ENCODE results near the gene ASPM.
"Not testable (repeated sequence)": the region's sequence is repeated elsewhere in the genome, so short reads cannot be mapped to it uniquely, and the experiment has no call there.

Gene ASPM

DNA sequence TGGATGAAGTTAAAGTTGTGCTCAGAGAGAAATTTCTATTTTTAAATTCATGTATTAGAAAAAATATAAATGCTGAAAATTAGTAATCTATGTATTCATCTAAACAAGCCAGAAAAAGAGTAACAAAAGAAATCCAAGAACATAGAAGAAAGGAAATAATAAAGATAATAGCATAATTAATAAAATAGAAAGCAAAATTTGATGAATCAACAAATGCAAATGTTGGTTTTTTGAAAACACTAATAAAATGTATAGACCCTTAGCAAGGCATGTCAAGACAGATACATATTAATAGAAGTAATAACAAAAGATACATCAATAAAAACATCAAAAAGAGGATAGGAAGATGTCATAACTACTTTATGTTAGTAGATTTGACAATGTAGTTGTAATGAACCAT is 97.4 kb downstream of the ASPM start:
- Histone ChIP-seq H3K4me1 (ENCODE audit: insufficient read depth, insufficient read length) (no peaks in the 10 kb centered on the region), H3K9me3 (ENCODE audit: insufficient read depth, low read length) (no peaks in the 10 kb centered on the region), H3K27me3 (ENCODE audit: insufficient read depth, insufficient read length) (no peaks in the 10 kb centered on the region), H3K9ac (ENCODE audit: insufficient read length, low read depth) (no peak overlapping the region), H3K4me3 (ENCODE audit: insufficient read length, low read depth) (no peak overlapping the region), H3K36me3 (ENCODE audit: insufficient read depth, insufficient read length, low read length) (no peaks in the 10 kb centered on the region)
- DNase-seq (ENCODE audit: low read depth, low spot score) = no peak
- TF ChIP-seq SUZ12 (IDR thresholded peaks at IDR 0.05; ENCODE audit: extremely low read depth, insufficient read depth, insufficient read length) (no peak), YY1 (IDR thresholded peaks at IDR 0.05; ENCODE audit: insufficient read depth, insufficient read length) (no peak), ZNF274 (IDR thresholded peaks at IDR 0.05; ENCODE audit: low read depth, low read length) (no peak)

DNA sequence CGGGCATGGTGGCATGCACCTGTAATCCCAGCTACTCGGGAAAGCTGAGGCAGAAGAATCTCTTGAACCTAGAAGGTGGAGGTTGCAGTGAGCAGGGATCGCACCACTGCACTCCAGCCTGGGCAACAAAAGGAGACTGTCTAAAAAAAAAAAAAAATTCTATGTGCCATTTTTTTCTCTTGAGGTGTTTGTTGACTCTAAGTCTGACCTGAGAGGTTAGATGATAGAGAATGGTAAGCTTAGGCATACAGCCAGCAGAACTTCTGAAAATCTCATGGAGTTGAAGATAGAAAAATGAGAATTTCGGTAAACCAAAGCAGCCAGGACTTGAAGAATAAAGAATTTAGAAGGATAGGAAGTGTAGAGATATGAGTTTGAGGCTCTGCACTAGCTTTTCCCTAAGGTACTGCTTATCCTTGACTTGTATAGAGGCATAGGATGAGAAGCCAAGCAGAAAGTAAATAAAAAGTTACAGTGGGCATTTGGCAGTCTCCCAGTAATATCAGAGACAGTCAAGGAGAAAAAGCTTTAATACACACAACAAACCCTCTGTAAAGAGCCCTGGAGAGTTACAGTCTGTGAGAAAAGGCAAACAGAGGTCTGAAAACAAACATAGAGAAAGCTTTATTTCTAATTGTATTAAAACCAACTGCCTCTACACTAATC is 103.7 kb downstream of the ASPM start:
- TF ChIP-seq SUZ12 (IDR thresholded peaks at IDR 0.05; ENCODE audit: extremely low read depth, insufficient read depth, insufficient read length) = no peak
- no peak for TF ChIP-seq YY1 (IDR thresholded peaks at IDR 0.05; ENCODE audit: insufficient read depth, insufficient read length)
- TF ChIP-seq ZNF274 (IDR thresholded peaks at IDR 0.05; ENCODE audit: low read depth, low read length) = no peak
- Histone ChIP-seq H3K9ac (ENCODE audit: insufficient read length, low read depth) (no peak overlapping the region), H3K4me1 (ENCODE audit: insufficient read depth, insufficient read length) (no peaks in the 10 kb centered on the region), H3K36me3 (ENCODE audit: insufficient read depth, insufficient read length, low read length) (no peaks in the 10 kb centered on the region), H3K27me3 (ENCODE audit: insufficient read depth, insufficient read length) (no peaks in the 10 kb centered on the region), H3K4me3 (ENCODE audit: insufficient read length, low read depth) (no peak overlapping the region), H3K9me3 (ENCODE audit: insufficient read depth, low read length) (no peaks in the 10 kb centered on the region)
- DNase-seq (ENCODE audit: low read depth, low spot score) = no peak

- no peak for TF ChIP-seq ZNF274 (IDR thresholded peaks at IDR 0.05; ENCODE audit: low read depth, low read length)
- TF ChIP-seq YY1 (IDR thresholded peaks at IDR 0.05; ENCODE audit: insufficient read depth, insufficient read length) = no peak
- TF ChIP-seq SUZ12 (IDR thresholded peaks at IDR 0.05; ENCODE audit: extremely low read depth, insufficient read depth, insufficient read length) = no peak
- Histone ChIP-seq H3K36me3 (ENCODE audit: insufficient read depth, insufficient read length, low read length) (no peaks in the 10 kb centered on the region), H3K9ac (ENCODE audit: insufficient read length, low read depth) (no peak overlapping the region), H3K4me1 (ENCODE audit: insufficient read depth, insufficient read length) (no peaks in the 10 kb centered on the region), H3K4me3 (ENCODE audit: insufficient read length, low read depth) (no peak overlapping the region), H3K27me3 (ENCODE audit: insufficient read depth, insufficient read length) (no peaks in the 10 kb centered on the region), H3K9me3 (ENCODE audit: insufficient read depth, low read length) (no peaks in the 10 kb centered on the region)
- DNase-seq (ENCODE audit: low read depth, low spot score) = no peak
Measured at GRCh38 chr1:197041486-197042353, 104.7 kb downstream of the ASPM start.

- no peak overlapping the region for H3K4me3 ChIP-seq (ENCODE audit: insufficient read length, low read depth)
Measured at GRCh38 chr1:197036861-197037260, 109.6 kb downstream of the ASPM start.

DNA sequence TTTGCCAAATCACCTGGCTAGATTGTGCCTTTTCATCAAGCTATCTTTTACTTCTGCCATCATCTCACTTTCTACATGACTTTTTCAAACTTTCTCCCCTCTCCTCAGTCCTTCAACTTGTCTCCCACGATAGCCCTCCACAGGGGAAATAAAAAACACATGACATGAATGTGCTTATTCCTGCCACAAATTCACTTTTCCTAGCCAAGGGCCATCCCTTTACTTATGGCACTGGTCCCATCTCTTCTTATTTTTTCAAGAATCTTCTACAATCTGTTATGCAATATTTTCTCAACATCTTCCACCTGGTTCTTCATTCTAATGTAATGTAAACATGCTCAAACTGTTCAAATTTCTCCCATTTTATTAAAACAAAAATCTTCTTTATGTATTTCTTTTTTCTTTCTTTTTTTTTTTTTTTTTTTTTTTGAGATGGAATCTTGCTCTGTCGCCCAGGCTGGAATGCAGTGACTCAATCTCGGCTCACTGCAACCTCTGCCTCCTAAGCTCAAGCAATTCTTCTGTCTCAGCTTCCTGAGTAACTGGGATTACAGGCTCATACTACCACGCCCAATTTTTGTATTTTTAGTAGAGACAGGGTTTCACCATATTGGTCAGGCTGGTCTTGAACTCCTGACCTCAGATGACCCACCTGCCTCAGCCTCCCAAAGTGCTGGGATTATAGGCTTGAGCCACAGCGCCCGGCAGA is 111.7 kb downstream of the ASPM start:
- not testable (repeated sequence) for H3K9ac ChIP-seq (ENCODE audit: insufficient read length, low read depth); H3K27me3 ChIP-seq (ENCODE audit: insufficient read depth, insufficient read length); H3K9me3 ChIP-seq (ENCODE audit: insufficient read depth, low read length); H3K4me3 ChIP-seq (ENCODE audit: insufficient read length, low read depth); DNase-seq (ENCODE audit: low read depth, low spot score); H3K4me1 ChIP-seq (ENCODE audit: insufficient read depth, insufficient read length); H3K36me3 ChIP-seq (ENCODE audit: insufficient read depth, insufficient read length, low read length)

More at GRCh38 chr1:197036861-197037260, 109.6 kb downstream of the ASPM start:
- H3K9ac ChIP-seq (ENCODE audit: insufficient read length, low read depth) = no peak overlapping the region
- H3K27me3 ChIP-seq (ENCODE audit: insufficient read depth, insufficient read length) = no peaks in the 10 kb centered on the region
- H3K9me3 ChIP-seq (ENCODE audit: insufficient read depth, low read length) = no peaks in the 10 kb centered on the region
- TF ChIP-seq SUZ12 (IDR thresholded peaks at IDR 0.05; ENCODE audit: extremely low read depth, insufficient read depth, insufficient read length) (no peak), YY1 (IDR thresholded peaks at IDR 0.05; ENCODE audit: insufficient read depth, insufficient read length) (no peak), ZNF274 (IDR thresholded peaks at IDR 0.05; ENCODE audit: low read depth, low read length) (no peak)
- H3K36me3 ChIP-seq (ENCODE audit: insufficient read depth, insufficient read length, low read length) = no peaks in the 10 kb centered on the region
- no peak for DNase-seq (ENCODE audit: low read depth, low spot score)
- H3K4me1 ChIP-seq (ENCODE audit: insufficient read depth, insufficient read length) = no peaks in the 10 kb centered on the region
